HG02852 (cell line): ENCODE results near the gene IL20.

Source experiments
- ATAC-seq: cut with Tn5 transposase; IDR thresholded peaks from one replicate; pipeline ENCODE4 v1.9.1; 2021; ENCODE audit warnings: mild to moderate bottlenecking, moderate library complexity; ENCODE audit not compliant: unreplicated experiment

Gene IL20

DNA sequence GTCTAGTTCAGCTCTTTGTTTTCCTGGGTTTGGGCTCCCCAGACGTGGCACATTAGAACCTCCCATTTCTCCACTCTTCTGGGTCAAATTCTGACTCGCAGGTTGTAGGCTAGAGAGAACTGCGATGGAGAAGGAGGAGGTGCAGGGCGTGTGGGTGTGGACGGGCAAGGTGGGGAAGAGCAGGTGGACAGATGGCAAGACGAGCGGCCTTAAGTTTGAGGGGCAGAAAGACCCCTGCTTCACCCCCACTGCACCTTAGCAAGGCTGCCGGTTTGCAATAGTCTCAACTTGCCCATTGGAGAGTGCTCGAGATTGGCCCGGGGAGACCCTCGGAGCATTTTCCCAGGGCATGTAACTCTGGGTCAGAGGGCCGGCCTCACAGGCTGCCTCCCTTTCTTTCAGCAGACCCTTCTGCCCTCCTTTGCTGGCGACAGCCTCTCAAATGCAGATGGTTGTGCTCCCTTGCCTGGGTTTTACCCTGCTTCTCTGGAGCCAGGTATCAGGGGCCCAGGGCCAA is 33.5 kb downstream of the IL20 start:
- ATAC-seq = no peak

DNA sequence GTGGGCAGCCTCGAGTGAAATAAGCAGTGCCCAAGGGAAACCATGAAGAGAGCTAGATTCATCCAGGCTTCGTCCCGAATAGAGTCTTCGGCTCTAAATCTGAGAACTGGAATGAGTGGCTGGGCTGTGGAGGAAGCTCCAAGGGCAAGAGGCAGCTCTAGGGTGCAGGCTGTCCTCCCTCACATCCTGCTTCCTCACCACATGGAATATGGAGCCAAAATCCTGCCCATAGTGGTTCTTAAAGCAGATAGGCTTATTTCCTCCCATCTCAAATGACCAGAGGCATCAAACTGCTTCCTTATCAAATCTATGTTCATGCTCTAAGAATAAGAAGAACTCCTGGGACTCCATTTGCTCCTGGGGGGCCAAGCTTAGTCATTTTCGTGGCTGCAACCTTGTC is 34.3 kb downstream of the IL20 start:
- ATAC-seq = no peak

DNA sequence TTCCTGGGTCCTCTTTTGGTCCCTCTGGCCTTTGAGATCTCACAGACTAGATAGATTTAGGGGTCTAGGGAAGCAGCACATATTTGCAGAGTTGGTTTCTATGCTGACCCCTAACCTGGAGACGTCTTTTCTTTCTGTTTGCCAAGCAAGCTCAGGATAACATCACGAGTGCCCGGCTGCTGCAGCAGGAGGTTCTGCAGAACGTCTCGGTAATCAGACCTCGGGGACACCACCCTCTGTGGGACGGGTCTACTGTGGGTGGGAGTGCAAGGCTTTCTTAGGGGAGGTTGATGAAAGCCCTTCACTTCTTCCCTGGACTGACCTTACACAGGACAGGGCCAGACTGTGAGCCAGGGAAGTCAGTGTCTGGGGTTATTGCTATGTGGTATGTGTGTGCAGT is 34.7 kb downstream of the IL20 start:
- ATAC-seq = no peak

DNA sequence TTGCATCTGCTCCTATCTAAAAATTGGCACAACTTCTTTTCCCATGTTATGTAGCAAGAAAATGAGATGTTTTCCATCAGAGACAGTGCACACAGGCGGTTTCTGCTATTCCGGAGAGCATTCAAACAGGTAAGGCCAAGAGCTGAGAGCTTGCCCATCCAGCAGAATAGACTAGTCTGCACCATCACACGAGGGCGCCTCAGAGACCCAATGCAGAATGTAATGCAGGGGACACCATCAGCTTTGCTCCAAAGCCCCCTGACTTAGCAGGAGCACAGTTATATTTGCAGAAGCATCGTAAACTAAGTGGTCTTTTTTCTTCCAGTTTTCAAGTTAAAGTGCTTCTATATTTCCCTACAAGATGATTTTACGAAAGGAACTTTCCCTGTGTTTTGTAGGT is 36.5 kb downstream of the IL20 start:
- no peak for ATAC-seq

DNA sequence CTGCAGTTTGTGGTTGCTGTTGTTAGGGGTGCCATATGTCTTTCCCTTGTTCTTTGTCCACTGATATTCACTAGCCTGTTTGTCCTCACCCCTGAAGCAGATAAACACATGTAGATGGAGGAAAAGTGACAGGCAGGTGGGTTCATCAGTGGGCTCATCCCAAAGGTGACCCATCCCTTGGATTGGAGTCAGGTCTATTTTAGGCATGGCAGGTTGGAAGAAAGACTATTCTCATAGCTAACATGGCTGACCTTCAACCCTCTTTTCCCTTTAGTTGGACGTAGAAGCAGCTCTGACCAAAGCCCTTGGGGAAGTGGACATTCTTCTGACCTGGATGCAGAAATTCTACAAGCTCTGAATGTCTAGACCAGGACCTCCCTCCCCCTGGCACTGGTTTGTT is 37.3 kb downstream of the IL20 start:
- ATAC-seq = no peak

DNA sequence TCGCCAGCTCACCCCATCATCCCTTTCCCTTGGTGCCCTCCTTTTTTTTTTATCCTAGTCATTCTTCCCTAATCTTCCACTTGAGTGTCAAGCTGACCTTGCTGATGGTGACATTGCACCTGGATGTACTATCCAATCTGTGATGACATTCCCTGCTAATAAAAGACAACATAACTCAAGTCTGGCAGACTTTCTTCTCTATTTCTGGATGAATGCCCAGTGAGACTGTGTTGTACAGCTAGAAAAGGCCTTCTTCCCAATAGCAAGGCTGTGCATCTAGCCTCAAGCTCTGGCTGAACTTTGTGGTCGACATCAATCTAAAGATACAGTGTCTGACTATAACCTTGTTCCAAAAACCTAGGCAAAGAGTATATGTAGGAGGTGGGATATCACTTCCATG is 38.3 kb downstream of the IL20 start:
- no peak for ATAC-seq

DNA sequence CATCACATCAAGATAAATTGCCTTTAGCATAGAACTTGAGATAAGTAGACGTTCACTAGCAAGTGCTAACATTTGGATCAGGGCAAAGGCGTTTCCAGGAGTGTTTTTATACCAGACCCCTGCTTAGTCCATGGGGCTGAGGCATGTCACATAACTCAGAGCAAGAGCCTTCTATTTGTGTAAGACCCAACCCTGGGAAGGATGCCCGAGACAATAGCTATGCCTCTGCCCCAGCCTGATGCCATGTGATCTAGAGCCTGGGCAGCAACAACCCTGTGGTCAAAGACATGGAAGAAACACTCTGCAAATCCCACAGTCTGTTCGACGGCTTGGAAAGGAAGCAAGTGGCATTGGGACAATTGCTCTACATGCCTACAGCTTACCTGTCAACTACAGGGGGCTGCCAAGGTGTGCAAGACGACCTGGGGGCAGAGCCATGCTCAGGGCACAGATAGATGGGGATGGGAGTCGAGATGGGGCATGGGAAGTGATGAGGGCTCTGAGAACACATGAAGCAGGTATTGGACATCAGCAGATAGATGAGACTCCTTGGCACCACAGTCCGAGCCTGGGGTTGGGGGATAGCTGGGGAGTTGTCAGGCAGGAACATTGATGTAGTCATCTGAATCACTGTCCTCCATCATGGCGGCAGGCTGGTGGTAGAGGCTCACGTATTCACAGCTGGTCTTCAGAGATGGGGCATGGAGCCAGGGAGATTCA is 39.2 kb downstream of the IL20 start:
- ATAC-seq = no peak

DNA sequence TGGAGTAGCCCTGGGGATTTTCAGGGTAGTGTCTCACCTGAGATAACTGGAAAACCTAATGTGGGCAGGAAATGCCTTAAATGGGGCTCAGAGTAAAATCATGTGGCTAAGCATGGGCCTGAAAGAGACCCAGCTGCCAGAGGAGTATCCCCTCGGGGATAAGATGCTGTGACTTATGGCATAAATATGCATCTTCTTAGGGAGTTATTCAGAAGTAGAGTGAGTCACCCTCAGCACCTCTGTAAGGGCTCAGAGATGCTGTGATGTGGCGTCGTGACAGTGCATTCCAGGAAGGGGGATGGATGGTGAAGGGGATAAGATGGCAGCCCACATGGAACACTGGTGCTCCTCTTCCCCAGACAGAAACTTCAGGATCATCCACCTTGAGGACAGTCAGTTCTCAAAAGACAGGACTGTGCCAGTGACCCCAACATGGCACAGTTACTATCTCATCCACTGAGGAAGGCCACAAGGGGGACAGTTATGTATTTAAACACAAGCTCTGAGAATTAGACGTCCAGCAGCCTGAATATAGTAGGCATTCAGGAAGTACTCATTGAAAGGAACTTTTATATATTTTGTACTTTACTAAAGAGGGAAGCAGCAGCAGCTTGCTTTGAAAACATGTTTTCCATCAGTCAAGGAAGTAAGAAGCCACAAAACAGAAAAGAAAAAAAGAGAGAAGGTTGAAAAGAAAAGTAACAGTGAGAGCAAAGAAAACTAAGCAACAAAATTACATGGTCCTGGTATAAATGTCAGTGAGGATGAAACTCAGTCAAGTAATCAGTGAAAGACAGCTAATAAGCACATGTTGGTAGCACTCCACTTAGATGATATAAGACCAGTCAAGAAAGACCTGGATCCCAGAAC is 40.1 kb downstream of the IL20 start:
- no peak for ATAC-seq

DNA sequence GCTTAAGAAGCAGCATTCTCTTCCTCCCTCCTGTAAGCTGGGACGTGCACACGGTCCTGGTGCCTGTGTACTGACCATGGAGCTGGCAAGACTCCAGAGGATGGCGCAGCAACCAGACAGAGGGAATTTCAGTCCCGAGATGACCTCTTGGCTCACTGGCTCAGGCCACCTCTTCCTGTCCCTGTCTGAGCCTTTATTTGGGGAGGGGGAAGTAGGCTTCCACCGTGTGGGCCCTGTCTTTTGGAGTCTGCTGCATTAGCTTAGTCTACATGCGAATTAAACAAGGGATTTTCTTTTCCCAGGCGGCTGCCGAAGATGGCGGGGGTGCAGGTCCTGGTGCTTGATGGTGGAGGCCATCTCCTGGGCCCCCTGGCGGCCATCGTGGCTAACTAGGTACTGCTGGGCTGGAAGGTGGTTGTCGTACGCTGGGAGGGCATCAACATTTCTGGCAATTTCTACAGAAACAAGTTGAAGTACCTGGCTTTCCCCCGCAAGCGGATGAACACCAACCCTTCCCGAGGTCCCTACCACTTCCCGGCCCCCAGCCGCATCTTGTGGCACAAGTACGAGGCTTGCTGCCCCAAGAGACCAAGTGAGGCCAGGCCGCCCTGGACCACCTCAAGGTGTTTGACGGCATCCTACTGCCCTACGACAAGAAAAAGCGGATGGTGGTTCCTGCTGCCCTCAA is 42.0 kb downstream of the IL20 start:
- ATAC-seq = no peak

DNA sequence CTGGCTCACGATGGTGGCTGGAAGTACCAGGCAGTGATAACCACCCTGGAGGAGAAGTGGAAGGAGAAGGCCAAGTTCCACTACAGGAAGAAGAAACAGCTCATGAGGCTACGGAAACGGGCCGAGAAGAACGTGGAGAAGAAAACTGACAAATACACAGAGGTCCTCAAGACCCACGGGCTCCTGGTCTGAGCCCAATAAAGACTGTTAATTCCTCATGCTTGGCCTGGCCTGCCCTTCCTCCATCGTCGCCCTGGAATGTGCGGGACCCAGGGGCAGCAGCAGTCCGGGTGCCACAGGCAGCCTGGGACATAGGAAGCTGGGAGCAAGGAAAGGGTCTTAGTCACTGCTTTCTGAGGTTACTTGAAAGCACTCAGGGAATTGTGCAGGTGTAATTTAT is 42.6 kb downstream of the IL20 start:
- ATAC-seq = no peak

DNA sequence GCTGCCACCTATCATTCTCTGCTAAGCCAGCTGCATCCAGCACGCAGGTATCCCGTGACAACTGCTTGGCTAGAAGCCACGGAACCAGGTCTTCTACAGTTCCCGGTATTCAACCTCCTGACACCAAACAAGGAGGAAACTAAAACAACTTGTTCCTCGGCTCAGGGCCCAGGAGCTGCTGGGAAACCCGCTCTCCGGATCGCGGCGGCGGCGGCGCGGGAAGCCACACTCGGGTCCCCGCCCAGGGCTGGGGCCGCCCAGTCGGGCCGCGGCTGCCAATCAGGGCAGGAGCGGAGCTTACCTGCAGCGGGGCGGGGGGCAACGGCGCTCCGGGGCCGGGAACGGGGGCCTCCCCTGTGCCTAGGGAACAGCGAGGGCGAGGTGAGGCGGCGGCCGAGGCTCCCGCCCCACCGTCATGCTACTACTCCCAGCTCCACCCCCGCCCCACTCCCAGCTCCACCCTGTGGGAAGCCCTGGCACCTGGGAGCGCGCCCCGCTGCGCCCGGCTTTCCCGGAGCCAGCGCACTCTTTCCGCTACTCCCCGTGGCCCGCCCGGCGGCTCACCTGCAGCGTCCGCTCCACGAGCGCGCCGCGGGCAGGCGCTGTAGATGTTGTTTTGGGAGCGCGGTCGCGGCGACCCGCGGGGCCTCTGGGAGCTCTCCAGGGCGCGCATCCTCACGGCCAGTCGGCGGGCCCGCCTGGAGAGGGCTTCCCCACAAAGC is 43.9 kb downstream of the IL20 start:
- no peak for ATAC-seq

DNA sequence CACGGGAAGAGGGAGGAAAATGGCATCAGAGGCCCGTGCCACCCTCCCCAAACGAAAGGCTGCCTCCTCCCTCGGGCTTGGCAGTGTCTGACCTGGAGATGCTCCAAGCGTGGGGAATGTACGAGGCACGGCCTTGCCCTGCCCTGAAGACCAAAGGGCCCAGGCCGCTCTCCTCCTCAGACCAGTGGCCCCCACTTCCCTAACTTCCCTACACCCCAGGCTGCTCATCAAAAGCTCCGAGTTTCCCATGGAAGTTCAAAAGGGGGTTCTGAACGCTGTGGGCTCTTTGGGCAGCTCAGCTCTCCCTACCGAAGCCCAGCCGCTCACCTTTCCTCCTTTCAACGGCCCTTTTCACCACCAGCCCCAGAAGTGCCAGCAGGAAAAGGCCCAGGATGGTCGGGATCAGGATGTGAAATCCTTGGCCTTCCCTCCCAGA is 44.5 kb downstream of the IL20 start:
- no peak for ATAC-seq

DNA sequence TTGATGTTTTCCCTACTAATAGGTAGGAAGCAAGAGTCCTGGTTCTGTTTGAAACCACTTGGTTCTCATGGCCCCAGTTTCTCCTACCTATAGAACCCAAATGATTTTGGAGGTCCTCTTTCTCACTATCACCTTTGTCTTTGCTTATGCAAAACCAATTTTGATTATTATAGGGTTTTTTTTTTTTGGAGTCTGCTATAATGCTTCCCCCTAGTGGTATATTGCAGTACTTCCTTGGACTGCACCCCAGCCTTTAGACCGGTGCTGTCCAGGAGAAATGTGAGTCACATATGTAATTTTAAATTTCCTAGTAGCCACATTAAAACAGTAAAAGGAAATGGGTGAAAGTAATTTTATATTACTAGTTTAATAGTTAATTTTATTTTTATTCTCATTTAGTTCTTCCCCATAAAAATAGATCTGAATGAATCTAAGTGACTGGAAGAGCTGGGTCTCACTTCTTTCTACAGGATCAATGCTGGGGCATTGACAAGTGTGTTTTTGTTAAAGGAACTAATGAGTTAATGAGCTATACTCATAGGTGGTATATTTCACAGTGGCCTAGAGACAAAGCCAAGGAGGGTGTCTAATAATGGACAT is 45.7 kb downstream of the IL20 start:
- no peak for ATAC-seq

DNA sequence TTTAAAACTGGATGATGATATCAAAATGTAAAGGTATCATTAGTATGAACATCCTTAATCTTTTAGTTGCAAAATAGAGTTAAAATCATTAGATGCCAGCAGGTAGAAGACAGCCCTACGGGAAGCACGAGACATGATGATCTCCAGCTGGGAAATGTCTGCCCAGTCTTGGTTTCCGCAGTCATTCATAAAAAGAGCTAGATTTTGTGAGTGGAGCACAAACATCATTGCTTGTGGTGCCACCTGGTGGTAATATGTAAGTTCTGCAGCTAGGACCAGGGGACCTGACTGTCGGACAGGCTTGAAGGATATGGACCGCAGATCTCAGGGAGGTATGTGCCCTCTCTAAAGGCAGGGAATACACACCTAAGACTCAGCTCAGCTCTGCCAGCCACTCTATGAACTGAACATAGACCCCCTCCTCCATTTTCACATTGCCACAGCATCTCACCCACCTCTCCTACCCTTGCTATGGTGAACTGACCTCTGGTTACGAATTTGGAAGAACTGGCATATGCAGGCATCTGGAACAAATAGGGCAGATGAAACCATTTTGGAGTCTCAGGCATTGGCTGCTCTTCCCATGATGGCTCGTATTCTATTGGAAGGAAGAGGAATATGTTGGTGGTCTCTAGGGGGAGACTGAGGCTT is 47.1 kb downstream of the IL20 start:
- ATAC-seq = no peak

DNA sequence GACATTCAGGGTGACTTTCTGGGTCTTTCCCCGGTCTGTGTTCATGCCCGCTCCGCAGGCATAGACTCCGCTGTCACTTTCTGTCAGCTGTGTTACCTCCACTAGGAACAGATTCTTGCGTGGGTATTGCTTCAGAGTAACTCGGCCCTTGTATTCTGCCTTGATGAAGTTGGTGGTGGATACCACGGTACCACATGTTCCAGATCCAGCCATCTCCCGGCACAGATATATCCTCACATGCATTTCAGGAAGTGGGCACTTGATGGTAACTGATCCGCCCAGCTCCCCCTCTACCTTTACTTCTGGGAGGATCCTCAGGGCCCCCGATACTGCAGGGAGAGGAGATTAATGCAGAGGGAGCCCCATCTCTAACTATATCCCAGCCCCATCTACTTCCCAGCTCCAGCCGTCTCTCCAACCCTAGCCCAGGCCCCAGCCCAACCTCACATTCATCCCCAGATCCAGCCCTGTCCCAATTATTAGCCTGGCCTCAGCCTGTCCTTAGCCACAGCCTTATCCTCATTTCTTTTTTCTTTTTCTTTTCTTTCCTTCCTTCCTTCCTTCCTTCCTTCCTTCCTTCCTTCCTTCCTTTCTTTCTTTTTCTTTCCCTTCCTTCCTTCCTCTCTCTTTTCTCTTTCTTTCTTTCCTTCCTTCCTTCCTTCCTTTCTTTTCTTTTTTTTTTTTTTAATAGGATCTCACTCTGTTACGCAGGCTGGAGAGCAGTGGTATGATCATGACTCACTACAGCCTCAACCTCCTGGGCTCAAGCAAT is 48.5 kb downstream of the IL20 start:
- no peak for ATAC-seq

DNA sequence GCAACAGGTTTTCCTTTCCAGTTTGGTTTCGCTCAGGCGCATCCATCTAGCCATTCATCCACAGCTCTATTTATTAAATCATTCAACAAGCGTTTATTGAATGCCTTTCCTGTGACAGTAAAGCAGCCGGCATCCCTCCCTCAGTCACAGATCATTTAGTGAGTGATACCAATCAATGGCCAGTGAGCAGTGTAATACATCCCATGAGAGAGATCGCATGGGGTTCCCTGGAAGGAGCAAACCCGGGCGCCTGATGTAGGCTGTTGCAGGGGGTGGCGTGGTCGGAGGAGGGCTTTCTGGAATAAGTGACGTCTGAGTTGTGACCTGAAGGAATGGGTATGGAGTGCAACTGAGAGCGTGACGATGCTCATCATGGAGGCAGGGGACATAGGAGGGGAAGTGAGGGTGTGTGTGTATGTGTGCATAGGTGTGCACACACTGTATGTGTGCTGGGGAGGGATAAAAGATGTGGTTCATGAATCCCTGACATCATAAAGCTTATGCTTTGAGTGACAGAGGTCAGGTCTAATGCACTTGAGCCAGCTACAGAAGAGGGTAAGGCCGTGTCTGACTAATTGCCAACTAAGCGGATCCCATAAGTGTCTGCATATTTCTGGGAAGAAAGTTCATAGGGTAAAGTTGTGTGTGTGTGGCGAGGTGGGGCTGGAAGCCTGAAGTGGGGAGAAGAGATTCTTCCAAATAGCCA is 49.8 kb downstream of the IL20 start:
- no peak for ATAC-seq

DNA sequence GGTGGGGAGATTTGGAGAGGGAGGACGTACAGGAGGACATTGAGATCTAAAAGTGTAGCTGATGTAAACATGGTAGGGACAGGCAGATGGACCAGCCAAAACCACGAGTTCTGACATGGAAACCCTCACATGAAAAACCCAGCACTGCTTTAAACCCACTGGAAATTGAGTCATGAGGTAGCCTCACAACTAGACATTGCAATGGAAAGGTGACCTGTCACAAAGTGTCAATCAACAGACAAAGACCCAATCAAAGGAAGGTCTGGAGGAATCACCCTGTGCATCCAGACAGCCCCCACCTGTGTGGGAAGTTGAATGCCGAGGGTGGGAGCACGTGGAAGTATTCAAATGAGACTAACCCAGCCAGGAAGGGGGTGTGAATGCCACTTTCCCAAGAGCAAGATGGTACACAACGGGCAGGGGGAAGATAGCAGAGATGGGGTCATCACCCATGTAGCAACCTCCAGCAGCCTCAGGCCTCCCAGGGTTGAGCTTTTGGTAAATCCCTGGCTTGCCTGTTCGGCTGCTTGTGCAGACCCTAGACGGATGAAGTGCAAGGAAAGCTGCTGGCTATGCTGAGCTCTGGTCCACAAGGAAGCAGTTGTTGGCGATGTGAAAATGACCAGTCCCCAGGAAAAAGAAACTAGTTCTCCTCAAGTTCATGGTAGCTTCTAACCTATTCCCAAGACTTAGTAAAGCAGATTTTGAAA is 50.7 kb downstream of the IL20 start:
- ATAC-seq = no peak

DNA sequence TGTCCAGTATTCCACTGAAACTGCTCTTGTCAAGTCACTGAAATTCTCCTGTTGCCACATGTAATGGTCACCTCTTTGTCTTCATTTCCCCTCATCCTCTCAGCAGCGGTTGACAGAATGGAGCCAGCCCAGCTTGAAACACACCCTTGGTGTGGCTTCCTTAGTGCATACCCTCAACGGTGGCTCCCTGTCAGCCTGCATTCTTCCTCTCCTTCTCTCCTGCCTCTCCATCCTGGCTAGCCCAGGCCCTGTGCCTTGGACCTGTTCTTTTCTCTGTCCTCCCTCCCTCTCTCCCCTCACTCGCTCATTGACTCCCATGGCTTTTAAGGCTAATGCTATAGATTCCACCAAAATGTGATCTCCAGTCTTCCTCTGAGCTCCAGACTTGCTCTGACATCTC is 52.7 kb downstream of the IL20 start:
- ATAC-seq = no peak
